Panc1 (cell line): ENCODE measurements around the gene TMEM256. TPM values are rescaled to one million over a fixed set of nuclear protein-coding genes. Genes with fewer than 3 reads are reported as not detected.

ENCODE experiments used
- ATAC-seq: fragments of 200-7000 bp; cut with Tn5 transposase; 2 replicates; pipeline ENCODE4 v1.9.1; 2020; ENCODE audit warnings: mild to moderate bottlenecking, moderate library complexity
- BruUV-seq: library from RNA; stranded (reverse); fragments of 400-500 nt; replicated peaks from 2 replicates; lab custom pipeline; 2021; lab: Mats Ljungman, UMichigan
- CTCF ChIA-PET: fragments of 300-600 bp; sonication (Branson Sonifier 250); formaldehyde crosslinking; loops from one replicate; lab custom pipeline; 2022; ENCODE audit warnings: antibody characterized with exemption; lab: Charles Lee
- POLR2A ChIA-PET: fragments of 300-600 bp; sonication (Branson Sonifier 250); formaldehyde crosslinking; loops from one replicate; lab custom pipeline; 2022; ENCODE audit warnings: antibody characterized with exemption; lab: Charles Lee
- DNase-seq: peaks from one replicate; pipeline ENCODE4 v3.0.0-alpha.2; 2010; ENCODE audit warnings: low read depth, low spot score
- H3K27ac ChIP-seq: 2 replicates; pipeline ENCODE4 v1.5.1; 2011; ENCODE audit warnings: mild to moderate bottlenecking, low read length, inconsistent platforms
- H3K27me3 ChIP-seq: fragments of 200-500 bp; sonication (Bioruptor generic); 2 replicates; pipeline ENCODE4 v1.6.0; 2014; ENCODE audit warnings: low read length, inconsistent platforms; ENCODE audit not compliant: control insufficient read depth, insufficient read depth
- H3K36me3 ChIP-seq: fragments of 200-500 bp; sonication (Bioruptor generic); 2 replicates; pipeline ENCODE4 v1.5.1; 2014; ENCODE audit warnings: inconsistent platforms, mild to moderate bottlenecking, low read length, moderate library complexity; ENCODE audit not compliant: control insufficient read depth, insufficient read depth
- H3K4me1 ChIP-seq: 2 replicates; pipeline ENCODE4 v1.5.1; 2011; ENCODE audit warnings: inconsistent platforms, mild to moderate bottlenecking, low read length, moderate library complexity; ENCODE audit not compliant: control insufficient read depth, insufficient read depth
- H3K4me3 ChIP-seq, 2 experiments: 2 replicates each; pipeline ENCODE4 v1.5.1; 2011 to 2012; ENCODE audit warnings: low read depth in 2 of 2, low read length in 2 of 2, mild to moderate bottlenecking in 2 of 2, inconsistent platforms in 1 of 2, moderate library complexity in 1 of 2
- H3K9me3 ChIP-seq: fragments of 200-500 bp; sonication (Bioruptor generic); 2 replicates; pipeline ENCODE4 v1.5.1; 2014; ENCODE audit warnings: low read depth, mild to moderate bottlenecking, inconsistent platforms, low read length, moderate library complexity; ENCODE audit not compliant: control insufficient read depth, insufficient read depth
- POLR2AphosphoS5 ChIP-seq: IDR thresholded peaks from 2 replicates; pipeline ENCODE4 v1.6.1; 2012; ENCODE audit warnings: mild to moderate bottlenecking, low read depth, low read length, moderate library complexity
- SIN3A ChIP-seq: IDR thresholded peaks from 2 replicates; pipeline ENCODE4 v1.6.1; 2012; ENCODE audit warnings: low read depth, mild to moderate bottlenecking, low read length, moderate library complexity, borderline replicate concordance; ENCODE audit not compliant: insufficient read depth
- TCF7L2 ChIP-seq: IDR thresholded peaks from 2 replicates; pipeline ENCODE4 v1.6.1; 2011; ENCODE audit warnings: mild to moderate bottlenecking, low read depth, low read length, inconsistent platforms
- in situ Hi-C: cut with HindIII; loops from 2 replicates; pipeline ENCODE4 v1.10.0; 2016; ENCODE audit warnings: low sequenced_read_pairs, low pct_unique_long_range_greater_than_20kb
- intact Hi-C: fragments of 100-400 bp; cut with micrococcal nuclease; formaldehyde crosslinking; loops from one replicate; pipeline ENCODE4 v1.10.0; 2022; ENCODE audit not compliant: unreplicated experiment
- total RNA-seq: library from RNA; stranded (reverse); gene quantifications from one replicate; pipeline ENCODE4 v1.2.1, GENCODE V29; 2021; ENCODE audit not compliant: unreplicated experiment
- TF ChIP-seq, protein P1 (sequence below): fragments of 450-650 bp; IDR thresholded peaks from 2 replicates; pipeline ENCODE4 v1.5.1; 2017; ENCODE audit warnings: mild to moderate bottlenecking
- TF ChIP-seq, protein P2 (sequence below), 2 experiments: IDR thresholded peaks; 2 replicates each; pipeline ENCODE4 v1.6.1; 2011 to 2012; ENCODE audit warnings: low read depth in 2 of 2, control low read depth in 1 of 2, low read length in 1 of 2, mild to moderate bottlenecking in 1 of 2, moderate library complexity in 1 of 2; ENCODE audit not compliant: insufficient read depth in 1 of 2

Gene TMEM256
- total RNA-seq, 1 experiment from 2014 or later: 35.8 TPM

DNA sequence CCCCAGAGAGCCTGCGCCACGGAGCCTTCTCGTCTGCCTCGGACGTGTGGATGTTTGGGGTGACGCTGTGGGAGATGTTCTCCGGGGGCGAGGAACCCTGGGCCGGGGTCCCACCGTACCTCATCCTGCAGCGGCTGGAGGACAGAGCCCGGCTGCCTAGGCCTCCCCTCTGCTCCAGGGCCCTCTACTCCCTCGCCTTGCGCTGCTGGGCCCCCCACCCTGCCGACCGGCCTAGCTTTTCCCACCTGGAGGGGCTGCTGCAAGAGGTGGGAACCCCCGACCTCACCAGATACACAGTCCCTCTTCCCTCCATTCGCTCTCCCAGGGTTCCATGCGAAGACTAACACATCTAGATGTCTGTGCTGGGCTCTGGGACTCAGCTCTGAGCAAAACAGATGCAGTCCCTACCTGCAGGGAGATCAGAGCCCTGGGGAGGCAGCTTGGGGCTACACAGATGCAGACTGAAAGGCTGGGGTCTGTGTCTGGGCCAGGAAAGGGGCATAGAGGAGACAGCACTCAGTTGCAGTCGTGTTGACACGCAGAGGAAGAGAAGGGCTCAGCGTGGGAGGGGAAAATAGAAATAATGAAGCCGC lies 19.3 kb downstream of the TMEM256 start:
- CTCF ChIA-PET: no interaction called here
- TF ChIP-seq, protein P1, sequence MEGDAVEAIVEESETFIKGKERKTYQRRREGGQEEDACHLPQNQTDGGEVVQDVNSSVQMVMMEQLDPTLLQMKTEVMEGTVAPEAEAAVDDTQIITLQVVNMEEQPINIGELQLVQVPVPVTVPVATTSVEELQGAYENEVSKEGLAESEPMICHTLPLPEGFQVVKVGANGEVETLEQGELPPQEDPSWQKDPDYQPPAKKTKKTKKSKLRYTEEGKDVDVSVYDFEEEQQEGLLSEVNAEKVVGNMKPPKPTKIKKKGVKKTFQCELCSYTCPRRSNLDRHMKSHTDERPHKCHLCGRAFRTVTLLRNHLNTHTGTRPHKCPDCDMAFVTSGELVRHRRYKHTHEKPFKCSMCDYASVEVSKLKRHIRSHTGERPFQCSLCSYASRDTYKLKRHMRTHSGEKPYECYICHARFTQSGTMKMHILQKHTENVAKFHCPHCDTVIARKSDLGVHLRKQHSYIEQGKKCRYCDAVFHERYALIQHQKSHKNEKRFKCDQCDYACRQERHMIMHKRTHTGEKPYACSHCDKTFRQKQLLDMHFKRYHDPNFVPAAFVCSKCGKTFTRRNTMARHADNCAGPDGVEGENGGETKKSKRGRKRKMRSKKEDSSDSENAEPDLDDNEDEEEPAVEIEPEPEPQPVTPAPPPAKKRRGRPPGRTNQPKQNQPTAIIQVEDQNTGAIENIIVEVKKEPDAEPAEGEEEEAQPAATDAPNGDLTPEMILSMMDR: no peak
- TF ChIP-seq POLR2AphosphoS5 (no peak), SIN3A (no peak), TCF7L2 (no peak)
- TF ChIP-seq, protein P2, sequence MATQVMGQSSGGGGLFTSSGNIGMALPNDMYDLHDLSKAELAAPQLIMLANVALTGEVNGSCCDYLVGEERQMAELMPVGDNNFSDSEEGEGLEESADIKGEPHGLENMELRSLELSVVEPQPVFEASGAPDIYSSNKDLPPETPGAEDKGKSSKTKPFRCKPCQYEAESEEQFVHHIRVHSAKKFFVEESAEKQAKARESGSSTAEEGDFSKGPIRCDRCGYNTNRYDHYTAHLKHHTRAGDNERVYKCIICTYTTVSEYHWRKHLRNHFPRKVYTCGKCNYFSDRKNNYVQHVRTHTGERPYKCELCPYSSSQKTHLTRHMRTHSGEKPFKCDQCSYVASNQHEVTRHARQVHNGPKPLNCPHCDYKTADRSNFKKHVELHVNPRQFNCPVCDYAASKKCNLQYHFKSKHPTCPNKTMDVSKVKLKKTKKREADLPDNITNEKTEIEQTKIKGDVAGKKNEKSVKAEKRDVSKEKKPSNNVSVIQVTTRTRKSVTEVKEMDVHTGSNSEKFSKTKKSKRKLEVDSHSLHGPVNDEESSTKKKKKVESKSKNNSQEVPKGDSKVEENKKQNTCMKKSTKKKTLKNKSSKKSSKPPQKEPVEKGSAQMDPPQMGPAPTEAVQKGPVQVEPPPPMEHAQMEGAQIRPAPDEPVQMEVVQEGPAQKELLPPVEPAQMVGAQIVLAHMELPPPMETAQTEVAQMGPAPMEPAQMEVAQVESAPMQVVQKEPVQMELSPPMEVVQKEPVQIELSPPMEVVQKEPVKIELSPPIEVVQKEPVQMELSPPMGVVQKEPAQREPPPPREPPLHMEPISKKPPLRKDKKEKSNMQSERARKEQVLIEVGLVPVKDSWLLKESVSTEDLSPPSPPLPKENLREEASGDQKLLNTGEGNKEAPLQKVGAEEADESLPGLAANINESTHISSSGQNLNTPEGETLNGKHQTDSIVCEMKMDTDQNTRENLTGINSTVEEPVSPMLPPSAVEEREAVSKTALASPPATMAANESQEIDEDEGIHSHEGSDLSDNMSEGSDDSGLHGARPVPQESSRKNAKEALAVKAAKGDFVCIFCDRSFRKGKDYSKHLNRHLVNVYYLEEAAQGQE (IDR thresholded peaks at IDR 0.05; ENCODE audit: insufficient read depth in 1 of 2, low read depth in 2 of 2, low read length in 1 of 2): no peak
- no peaks in the 10 kb centered on the region for H3K27me3 ChIP-seq
- no peak overlapping the region for H3K4me3 ChIP-seq
- no peak overlapping the region for H3K27ac ChIP-seq
- intact Hi-C loops: no loop called here
- POLR2A ChIA-PET: interaction anchor here (0.6 to 0.7 kb wide), 2 partner anchors 31 to 99 kb away, joined by 8 to 9 read pairs; partner anchors contain the start of gene POLR2A
- ATAC-seq (no peak), DNase-seq (no peak)
- in situ Hi-C loops: no loop called here
- no TSS peak for BruUV-seq
- no peaks in the 10 kb centered on the region for H3K4me1 ChIP-seq
- H3K9me3 ChIP-seq: no peaks in the 10 kb centered on the region
- H3K36me3 ChIP-seq: peaks cover 2% of the 10 kb centered on the region; the same call in 1 of the 2 replicates

DNA sequence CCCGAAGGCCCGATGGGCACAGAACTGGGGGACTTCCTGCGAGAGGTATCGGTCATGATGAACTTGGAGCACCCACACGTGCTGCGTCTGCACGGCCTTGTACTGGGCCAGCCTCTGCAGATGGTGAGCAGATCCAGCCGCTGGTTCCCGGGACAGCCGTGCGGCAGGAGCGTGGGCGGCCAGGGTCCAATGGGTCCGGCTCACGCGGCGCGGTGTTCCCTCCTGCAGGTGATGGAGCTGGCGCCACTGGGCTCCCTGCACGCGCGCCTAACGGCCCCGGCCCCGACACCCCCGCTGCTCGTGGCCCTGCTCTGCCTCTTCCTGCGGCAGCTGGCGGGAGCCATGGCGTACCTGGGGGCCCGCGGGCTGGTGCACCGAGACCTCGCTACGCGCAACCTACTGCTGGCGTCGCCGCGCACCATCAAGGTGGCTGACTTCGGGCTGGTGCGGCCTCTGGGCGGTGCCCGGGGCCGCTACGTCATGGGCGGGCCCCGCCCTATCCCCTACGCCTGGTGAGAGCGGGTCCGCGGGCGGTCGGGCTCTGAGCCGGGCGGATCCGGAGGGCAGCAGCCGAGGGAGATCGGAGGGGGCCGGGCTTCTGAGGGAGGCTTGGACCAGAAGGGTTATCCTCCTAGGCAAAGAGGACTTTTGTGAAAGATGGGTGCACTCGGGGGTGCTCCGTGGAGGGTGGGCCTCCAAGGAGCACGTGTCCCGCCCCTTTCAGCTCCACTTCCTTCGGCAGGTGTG lies 20.0 kb downstream of the TMEM256 start:
- in situ Hi-C loops: no loop called here
- Histone ChIP-seq H3K4me1 (no peaks in the 10 kb centered on the region), H3K36me3 (peaks cover 2% of the 10 kb centered on the region; the same call in 1 of the 2 replicates), H3K27ac (no peak overlapping the region), H3K27me3 (no peaks in the 10 kb centered on the region), H3K4me3 (no peak overlapping the region), H3K9me3 (peaks cover 3% of the 10 kb centered on the region; the same call in 1 of the 2 replicates)
- DNase-seq (no peak), ATAC-seq (no peak)
- ChIA-PET POLR2A (interaction anchor here (0.6 kb wide), 1 partner anchor 100 kb away, joined by 9 read pairs; the partner anchor contains the start of gene POLR2A), CTCF (interaction anchor here (0.6 kb wide), 1 partner anchor 378 kb away, joined by 3 read pairs; no protein-coding TSS in a partner anchor)
- no TSS peak for BruUV-seq
- TF ChIP-seq SIN3A: no peak
- no peak for TF ChIP-seq TCF7L2
- TF ChIP-seq, protein P1: no peak
- TF ChIP-seq POLR2AphosphoS5: no peak
- TF ChIP-seq, protein P2 (IDR thresholded peaks at IDR 0.05; ENCODE audit: insufficient read depth in 1 of 2, low read depth in 2 of 2, low read length in 1 of 2): no peak
- intact Hi-C loops: no loop called here
